ENCODE results near the gene MAPK8. TPM values are rescaled to one million over a fixed set of nuclear protein-coding genes. Genes with fewer than 3 reads are reported as not detected.

Gene MAPK8
- total RNA-seq, 1 donor from 2014 or later: 47.4 TPM

DNA sequence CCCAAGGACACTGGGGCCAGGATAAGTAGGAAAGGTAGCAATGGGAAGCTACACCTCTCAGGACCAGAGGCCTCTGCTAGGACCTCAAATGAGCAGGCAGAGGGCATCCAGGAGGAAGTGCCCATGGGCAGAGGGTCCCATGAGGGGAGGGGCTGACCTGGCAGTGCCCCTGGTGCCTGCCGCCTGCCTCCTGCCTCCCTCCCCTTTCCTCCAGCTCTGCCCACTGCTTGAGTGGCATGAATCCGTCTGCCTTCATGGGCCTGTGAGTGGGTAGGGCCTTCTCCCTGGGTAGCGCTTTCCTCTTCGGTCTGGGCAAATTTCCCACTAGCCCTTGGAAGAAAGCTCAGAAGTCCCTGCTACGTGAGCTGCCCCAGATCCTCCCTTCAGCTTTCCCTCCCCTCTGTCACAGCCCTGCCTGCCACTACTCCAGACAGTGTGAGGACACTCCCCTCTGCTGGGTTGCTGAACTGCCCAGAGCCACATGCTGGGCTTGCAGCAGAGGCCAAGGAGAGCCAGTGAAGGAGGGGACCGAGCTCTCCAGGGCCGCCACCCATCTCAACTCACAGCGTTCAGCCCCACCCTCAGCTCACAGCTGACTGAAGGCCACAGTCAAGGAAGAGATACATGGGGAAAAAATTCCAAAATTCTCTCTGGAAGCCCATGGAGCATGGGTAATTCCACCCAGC is 157.0 kb downstream of the MAPK8 start:
- peaks cover 28% of the 10 kb centered on the region for H3K79me2 ChIP-seq (ENCODE audit: insufficient read depth, low read length)
- no peak for FAIRE-seq
- Mint-ChIP-seq H3K9me3 (ENCODE audit: unreplicated experiment) (peaks cover 2% of the 10 kb centered on the region), H3K36me3 (ENCODE audit: low read depth, unreplicated experiment) (no peaks in the 10 kb centered on the region), H3K4me1 (ENCODE audit: low read depth, unreplicated experiment) (peaks cover 4% of the 10 kb centered on the region), H3K27ac (ENCODE audit: unreplicated experiment) (no peak overlapping the region), H3K27me3 (ENCODE audit: low read depth, unreplicated experiment) (peaks cover 49% of the 10 kb centered on the region), H3K4me3 (ENCODE audit: unreplicated experiment) (no peak overlapping the region)
- peaks cover 3% of the 10 kb centered on the region for H3K4me1 ChIP-seq (ENCODE audit: insufficient read depth, low read length)
- H3K9ac ChIP-seq (ENCODE audit: low read length): no peak overlapping the region
- H3K9me3 ChIP-seq (ENCODE audit: insufficient read depth, low read depth, low read length): no peaks in the 10 kb centered on the region
- no peak overlapping the region for H2AFZ ChIP-seq (ENCODE audit: low read depth, low read length)
- peaks cover 4% of the 10 kb centered on the region for H3K36me3 ChIP-seq (ENCODE audit: insufficient read depth, low read length)
- peaks cover 75% of the 10 kb centered on the region for H4K20me1 ChIP-seq (ENCODE audit: insufficient read depth, low read length)
- no peak overlapping the region for H3K4me2 ChIP-seq (ENCODE audit: low read length)
- H3K27me3 ChIP-seq (ENCODE audit: insufficient read depth, low read length): no peaks in the 10 kb centered on the region
- TF ChIP-seq, protein P1, sequence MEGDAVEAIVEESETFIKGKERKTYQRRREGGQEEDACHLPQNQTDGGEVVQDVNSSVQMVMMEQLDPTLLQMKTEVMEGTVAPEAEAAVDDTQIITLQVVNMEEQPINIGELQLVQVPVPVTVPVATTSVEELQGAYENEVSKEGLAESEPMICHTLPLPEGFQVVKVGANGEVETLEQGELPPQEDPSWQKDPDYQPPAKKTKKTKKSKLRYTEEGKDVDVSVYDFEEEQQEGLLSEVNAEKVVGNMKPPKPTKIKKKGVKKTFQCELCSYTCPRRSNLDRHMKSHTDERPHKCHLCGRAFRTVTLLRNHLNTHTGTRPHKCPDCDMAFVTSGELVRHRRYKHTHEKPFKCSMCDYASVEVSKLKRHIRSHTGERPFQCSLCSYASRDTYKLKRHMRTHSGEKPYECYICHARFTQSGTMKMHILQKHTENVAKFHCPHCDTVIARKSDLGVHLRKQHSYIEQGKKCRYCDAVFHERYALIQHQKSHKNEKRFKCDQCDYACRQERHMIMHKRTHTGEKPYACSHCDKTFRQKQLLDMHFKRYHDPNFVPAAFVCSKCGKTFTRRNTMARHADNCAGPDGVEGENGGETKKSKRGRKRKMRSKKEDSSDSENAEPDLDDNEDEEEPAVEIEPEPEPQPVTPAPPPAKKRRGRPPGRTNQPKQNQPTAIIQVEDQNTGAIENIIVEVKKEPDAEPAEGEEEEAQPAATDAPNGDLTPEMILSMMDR (IDR thresholded peaks at IDR 0.05; ENCODE audit: insufficient read depth, low read depth, low read length): no peak
- H3K4me3 ChIP-seq (ENCODE audit: insufficient read depth, low read depth, low read length): no peak overlapping the region
- H3K27ac ChIP-seq (ENCODE audit: low read depth, low read length): no peak overlapping the region
- DNase-seq (ENCODE audit: low read depth): no peak

DNA sequence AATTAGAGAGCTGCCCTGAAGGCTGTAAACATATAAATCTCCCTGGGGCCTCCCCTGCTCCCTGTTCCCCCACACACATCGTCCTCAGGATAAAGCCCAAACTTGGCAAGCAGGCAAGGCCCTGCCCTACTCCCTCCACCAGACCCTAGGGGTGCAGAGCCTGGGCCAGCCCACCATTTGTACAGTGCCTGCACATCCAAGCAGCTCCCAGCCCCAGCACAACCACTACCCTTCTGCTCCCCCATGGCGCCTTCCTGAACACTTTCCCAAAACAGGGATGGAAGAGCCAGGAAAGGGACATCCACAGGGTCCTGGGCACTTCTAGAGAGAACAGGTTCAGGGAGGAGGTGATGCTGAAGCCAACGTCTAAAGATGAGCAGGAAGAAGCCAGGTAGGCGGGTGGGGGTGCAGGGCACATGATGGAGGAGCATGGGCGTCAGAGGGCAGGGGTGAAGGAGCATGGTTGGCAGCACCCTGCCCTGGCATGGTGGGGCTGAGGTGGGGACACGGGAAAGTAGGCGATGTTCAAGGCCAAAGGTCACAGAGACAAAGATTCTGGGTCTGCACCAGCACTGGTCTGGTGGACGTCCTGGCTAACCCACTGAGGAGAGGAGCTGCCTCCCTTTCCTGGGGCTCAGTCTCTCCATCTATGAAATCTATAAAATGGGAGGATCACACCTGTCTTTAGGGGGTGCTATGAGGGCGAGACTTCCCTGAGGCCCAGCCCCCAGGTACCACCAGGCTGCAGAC is 157.8 kb downstream of the MAPK8 start:
- Mint-ChIP-seq H3K27me3 (ENCODE audit: low read depth, unreplicated experiment) (peaks cover 49% of the 10 kb centered on the region), H3K4me1 (ENCODE audit: low read depth, unreplicated experiment) (peaks cover 4% of the 10 kb centered on the region), H3K9me3 (ENCODE audit: unreplicated experiment) (peaks cover 2% of the 10 kb centered on the region), H3K27ac (ENCODE audit: unreplicated experiment) (no peak overlapping the region), H3K4me3 (ENCODE audit: unreplicated experiment) (no peak overlapping the region), H3K36me3 (ENCODE audit: low read depth, unreplicated experiment) (no peaks in the 10 kb centered on the region)
- no peaks in the 10 kb centered on the region for H3K9me3 ChIP-seq (ENCODE audit: insufficient read depth, low read depth, low read length)
- no peak overlapping the region for H3K9ac ChIP-seq (ENCODE audit: low read length)
- H3K27ac ChIP-seq (ENCODE audit: low read depth, low read length): no peak overlapping the region
- no peak overlapping the region for H3K4me2 ChIP-seq (ENCODE audit: low read length)
- FAIRE-seq (no peak), DNase-seq (ENCODE audit: low read depth) (no peak)
- H3K36me3 ChIP-seq (ENCODE audit: insufficient read depth, low read length): peaks cover 4% of the 10 kb centered on the region
- no peaks in the 10 kb centered on the region for H3K27me3 ChIP-seq (ENCODE audit: insufficient read depth, low read length)
- H3K79me2 ChIP-seq (ENCODE audit: insufficient read depth, low read length): peaks cover 34% of the 10 kb centered on the region
- peaks cover 3% of the 10 kb centered on the region for H3K4me1 ChIP-seq (ENCODE audit: insufficient read depth, low read length)
- H2AFZ ChIP-seq (ENCODE audit: low read depth, low read length): no peak overlapping the region
- no peak for TF ChIP-seq EZH2 (IDR thresholded peaks at IDR 0.05; ENCODE audit: insufficient read depth, low read length)
- TF ChIP-seq, protein P1 (IDR thresholded peaks at IDR 0.05; ENCODE audit: insufficient read depth, low read depth, low read length): no peak
- no peak overlapping the region for H3K4me3 ChIP-seq (ENCODE audit: insufficient read depth, low read depth, low read length)
- H4K20me1 ChIP-seq (ENCODE audit: insufficient read depth, low read length): peaks cover 77% of the 10 kb centered on the region
